Thymus (tissue), 11 donors: Measurements from ENCODE around the gene VPS33B. TPM values are rescaled to one million over a fixed set of nuclear protein-coding genes. Genes with fewer than 3 reads are reported as not detected.

Experiments
- DNase-seq, 9 donors: peaks; one replicate each; pipeline ENCODE4 v3.0.0-alpha.2; 2013; ENCODE audit warnings: low spot score in 9 of 9, low read depth in 6 of 9, missing footprints in 1 of 9
- H3K27ac ChIP-seq, 2 donors: one replicate each; pipeline ENCODE4 v1.5.1; 2013; ENCODE audit warnings: control low read depth in 1 of 2, low read depth in 1 of 2, low read length in 1 of 2, mild to moderate bottlenecking in 1 of 2, moderate library complexity in 1 of 2
- H3K27me3 ChIP-seq, 2 donors: one replicate each; pipeline ENCODE4 v1.5.1; 2013; ENCODE audit warnings: low read length in 1 of 2; ENCODE audit not compliant: control insufficient read depth in 2 of 2, insufficient read depth in 1 of 2
- H3K36me3 ChIP-seq, 2 donors: one replicate each; pipeline ENCODE4 v1.5.1; 2013; ENCODE audit warnings: low read length in 1 of 2, mild to moderate bottlenecking in 1 of 2, moderate library complexity in 1 of 2; ENCODE audit not compliant: control insufficient read depth in 2 of 2, insufficient read depth in 2 of 2
- H3K4me1 ChIP-seq, 2 donors: one replicate each; pipeline ENCODE4 v1.5.1; 2013; ENCODE audit warnings: low read length in 2 of 2; ENCODE audit not compliant: control insufficient read depth in 2 of 2, insufficient read depth in 2 of 2
- H3K4me3 ChIP-seq, 2 donors: one replicate each; pipeline ENCODE4 v1.5.1; 2013; ENCODE audit warnings: low read length in 2 of 2, control low read depth in 1 of 2, mild to moderate bottlenecking in 1 of 2
- H3K9me3 ChIP-seq, 2 donors: one replicate each; pipeline ENCODE4 v1.5.1; 2013; ENCODE audit warnings: low read length in 1 of 2, mild to moderate bottlenecking in 1 of 2; ENCODE audit not compliant: control insufficient read depth in 2 of 2, insufficient read depth in 1 of 2
- WGBS: extraction: QIAGEN DNeasy Blood & Tissue Kit; methylation state at CpG from one replicate; pipeline ENCODE4 v1.1.7; 2013; 5-methylcytosine and 5-hydroxymethylcytosine counted together
- polyA plus RNA-seq: library from polyadenylated mRNA; stranded (reverse); fragments of 200-250 nt; gene quantifications from one replicate; pipeline ENCODE4 v1.2.3, GENCODE V29; 2013
- total RNA-seq: library from RNA; stranded (reverse); fragments of 120-200 nt; gene quantifications from one replicate; pipeline ENCODE4 v1.2.4, GENCODE V29; 2013
- donor health status: healthy.

Gene VPS33B
- total and polyA plus RNA-seq, 2 donors = 8.7 to 19.0 TPM

- Histone ChIP-seq H3K4me1 (peaks cover 3 to 11% of the 10 kb centered on the region in 2 donors), H3K9me3 (no peaks in the 10 kb centered on the region), H3K4me3 (no peak overlapping the region), H3K27me3 (no peaks in the 10 kb centered on the region), H3K27ac (no peak overlapping the region), H3K36me3 (peaks cover 59 to 68% of the 10 kb centered on the region in 2 donors)
- WGBS = 96% methylated on average over 6 of the region's 6 CpGs
- DNase-seq = no peak
Observed at GRCh38 chr15:90950676-90951075, 71.7 kb downstream of the VPS33B start.

DNA sequence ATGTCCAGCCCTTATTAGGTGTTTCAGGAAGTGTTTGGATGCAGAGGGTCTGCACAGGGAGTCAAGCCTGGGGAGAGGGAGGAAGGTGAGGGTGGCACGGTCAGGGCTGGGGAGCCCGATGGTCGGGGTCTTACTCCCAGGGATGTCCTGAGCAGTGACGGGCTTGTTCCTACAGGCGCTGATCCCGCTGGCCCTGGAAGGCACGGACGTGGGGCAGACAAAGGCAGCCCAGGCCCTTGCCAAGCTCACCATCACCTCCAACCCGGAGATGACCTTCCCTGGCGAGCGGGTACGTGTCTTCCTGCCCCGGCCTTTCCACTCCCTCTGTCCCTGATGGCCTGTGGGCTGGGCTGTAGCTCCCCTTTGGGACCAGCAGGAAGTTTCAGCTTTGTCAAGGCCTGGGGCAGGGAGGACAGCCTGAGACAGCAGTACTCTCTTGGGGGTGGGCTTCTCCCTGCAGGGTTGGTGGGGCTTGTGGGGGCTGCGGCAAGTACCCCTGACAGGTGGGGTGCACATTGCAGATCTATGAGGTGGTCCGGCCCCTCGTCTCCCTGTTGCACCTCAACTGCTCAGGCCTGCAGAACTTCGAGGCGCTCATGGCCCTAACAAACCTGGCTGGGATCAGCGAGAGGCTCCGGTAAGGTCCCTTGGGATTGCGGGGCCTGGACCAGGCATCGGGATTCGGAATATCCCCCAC, 72.3 kb downstream of the VPS33B start:
- Histone ChIP-seq H3K27me3 (no peaks in the 10 kb centered on the region), H3K36me3 (peaks cover 61 to 68% of the 10 kb centered on the region in 2 donors), H3K4me3 (no peak overlapping the region), H3K4me1 (peaks cover under 1 to 6% of the 10 kb centered on the region in 2 donors), H3K27ac (no peak overlapping the region), H3K9me3 (peaks cover 0 to under 1% of the 10 kb centered on the region in 2 donors)
- DNase-seq = no peak
- 98% methylated on average over 23 of the region's 23 CpGs for WGBS

Other genes with a start within 250 kb of the VPS33B start
- 11.5 TPM for gene FURIN, start 154.0 kb downstream of the VPS33B start, total RNA-seq
- gene FURIN, start 154.0 kb downstream of the VPS33B start, polyA plus RNA-seq = 36.7 TPM
- gene FES, start 138.1 kb downstream of the VPS33B start, total RNA-seq = 8.3 TPM
- 19.4 TPM for gene FES, start 138.1 kb downstream of the VPS33B start, polyA plus RNA-seq
- gene MAN2A2, start 119.3 kb downstream of the VPS33B start, total RNA-seq = 8.3 TPM
- gene MAN2A2, start 119.3 kb downstream of the VPS33B start, polyA plus RNA-seq = 46.5 TPM
- gene HDDC3, start 90.0 kb downstream of the VPS33B start, total RNA-seq = 18.7 TPM
- 25.4 TPM for gene HDDC3, start 90.0 kb downstream of the VPS33B start, polyA plus RNA-seq
- 29.8 TPM for gene UNC45A, start 87.3 kb downstream of the VPS33B start, total RNA-seq
- 38.9 TPM for gene UNC45A, start 87.3 kb downstream of the VPS33B start, polyA plus RNA-seq
- 11.0 TPM for gene RCCD1, start 67.7 kb downstream of the VPS33B start, total RNA-seq
- 5.0 TPM for gene RCCD1, start 67.7 kb downstream of the VPS33B start, polyA plus RNA-seq
- 90.9 TPM for gene PRC1, start 28.1 kb downstream of the VPS33B start, total RNA-seq
- gene PRC1, start 28.1 kb downstream of the VPS33B start, polyA plus RNA-seq = 18.7 TPM
- gene SV2B, start 77.7 kb upstream of the VPS33B start, total RNA-seq = 3.2 TPM
- gene SV2B, start 77.7 kb upstream of the VPS33B start, polyA plus RNA-seq = 1.7 TPM